ENCODE results near the gene BORA. TPM values are rescaled to one million over a fixed set of nuclear protein-coding genes. Genes with fewer than 3 reads are reported as not detected.
A peak's percentile ranks its signal among the peaks of the same experiment; 100 is the strongest.

BORA gene
- total and polyA plus RNA-seq, 2 of the 13 experiments (the other 11 are each of a cell fraction or from before 2014, with no cell fraction given), result 4.0 to 17.4 TPM

DNA sequence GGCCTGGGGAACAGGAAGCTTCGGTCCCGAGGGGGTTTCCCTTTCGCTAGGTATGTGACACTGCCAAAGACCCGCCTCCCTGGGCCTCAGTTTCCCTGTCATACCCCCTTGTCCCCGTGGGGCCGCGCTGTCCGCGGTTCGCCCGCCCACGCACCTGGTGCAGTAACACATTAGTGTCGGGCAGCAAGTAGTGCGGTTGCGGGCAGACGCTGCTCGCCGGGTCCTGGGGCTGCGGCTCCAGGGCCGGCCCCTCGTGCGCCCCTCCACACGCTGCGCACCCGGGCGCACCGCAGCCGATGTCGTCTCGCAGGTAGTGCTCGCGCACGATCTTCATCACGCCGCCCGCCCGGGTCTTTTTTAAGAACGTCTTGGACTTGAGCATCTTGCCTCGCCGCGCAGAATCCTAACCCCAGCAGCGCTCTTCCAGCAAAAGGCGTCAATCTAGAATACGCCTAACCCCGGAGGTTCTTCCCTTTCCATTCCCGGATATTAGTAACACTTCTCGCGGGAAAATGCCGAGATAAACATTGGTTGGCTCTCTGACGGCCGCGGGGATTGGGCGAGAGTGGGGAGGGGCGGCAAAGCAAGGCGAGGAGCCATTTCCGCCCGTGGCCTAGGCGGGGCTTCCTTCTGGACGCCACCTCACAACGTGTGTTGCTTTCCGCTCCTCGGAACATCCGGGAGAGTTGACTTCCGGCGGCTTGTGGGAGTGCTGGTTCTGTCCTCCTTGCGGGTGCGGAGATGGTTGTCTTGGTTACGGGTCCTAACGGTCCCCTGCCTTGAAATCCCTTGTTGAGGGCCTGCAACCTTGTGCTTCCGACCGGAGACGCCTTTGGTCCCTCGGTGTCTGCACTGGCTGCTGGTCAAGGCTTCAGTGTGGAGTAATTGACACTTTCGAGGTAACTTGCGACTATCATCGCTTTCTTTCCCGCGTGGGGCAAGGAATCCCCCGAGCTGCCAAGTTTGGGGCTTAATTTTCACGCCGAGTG is 54.0 kb downstream of the BORA start, which contains the start of the genes DIS3 and PIBF1 (continued):
- TF ChIP-seq KDM4B (CRISPR knock-in tag; IDR thresholded peaks at IDR 0.05) (0 out of 2 replicates have a peak, but pooled peaks have one; percentile 1), ZMYM4 (CRISPR knock-in tag; IDR thresholded peaks at IDR 0.05) (peak; percentile 97), ZFY (CRISPR knock-in tag; IDR thresholded peaks at IDR 0.05) (peak; percentile 70), TBX2 (CRISPR knock-in tag; IDR thresholded peaks at IDR 0.05; ENCODE audit: borderline replicate concordance) (peak; percentile 58), REPIN1 (CRISPR knock-in tag; IDR thresholded peaks at IDR 0.05; ENCODE audit: borderline replicate concordance, low read depth) (peak; percentile 67; the same call in 1 of the 2 replicates), SPEN (CRISPR knock-in tag; IDR thresholded peaks at IDR 0.05; ENCODE audit: low read depth) (peak; percentile 84), SP140L (CRISPR knock-in tag; IDR thresholded peaks at IDR 0.05; ENCODE audit: borderline replicate concordance) (no peak), KMT2A (CRISPR knock-in tag; IDR thresholded peaks at IDR 0.05) (peak; percentile 89)
- TF ChIP-seq, protein P1, sequence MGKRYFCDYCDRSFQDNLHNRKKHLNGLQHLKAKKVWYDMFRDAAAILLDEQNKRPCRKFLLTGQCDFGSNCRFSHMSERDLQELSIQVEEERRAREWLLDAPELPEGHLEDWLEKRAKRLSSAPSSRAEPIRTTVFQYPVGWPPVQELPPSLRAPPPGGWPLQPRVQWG (CRISPR knock-in tag; IDR thresholded peaks at IDR 0.05; ENCODE audit: borderline replicate concordance, low read depth), result no peak
- TF ChIP-seq, protein P2, sequence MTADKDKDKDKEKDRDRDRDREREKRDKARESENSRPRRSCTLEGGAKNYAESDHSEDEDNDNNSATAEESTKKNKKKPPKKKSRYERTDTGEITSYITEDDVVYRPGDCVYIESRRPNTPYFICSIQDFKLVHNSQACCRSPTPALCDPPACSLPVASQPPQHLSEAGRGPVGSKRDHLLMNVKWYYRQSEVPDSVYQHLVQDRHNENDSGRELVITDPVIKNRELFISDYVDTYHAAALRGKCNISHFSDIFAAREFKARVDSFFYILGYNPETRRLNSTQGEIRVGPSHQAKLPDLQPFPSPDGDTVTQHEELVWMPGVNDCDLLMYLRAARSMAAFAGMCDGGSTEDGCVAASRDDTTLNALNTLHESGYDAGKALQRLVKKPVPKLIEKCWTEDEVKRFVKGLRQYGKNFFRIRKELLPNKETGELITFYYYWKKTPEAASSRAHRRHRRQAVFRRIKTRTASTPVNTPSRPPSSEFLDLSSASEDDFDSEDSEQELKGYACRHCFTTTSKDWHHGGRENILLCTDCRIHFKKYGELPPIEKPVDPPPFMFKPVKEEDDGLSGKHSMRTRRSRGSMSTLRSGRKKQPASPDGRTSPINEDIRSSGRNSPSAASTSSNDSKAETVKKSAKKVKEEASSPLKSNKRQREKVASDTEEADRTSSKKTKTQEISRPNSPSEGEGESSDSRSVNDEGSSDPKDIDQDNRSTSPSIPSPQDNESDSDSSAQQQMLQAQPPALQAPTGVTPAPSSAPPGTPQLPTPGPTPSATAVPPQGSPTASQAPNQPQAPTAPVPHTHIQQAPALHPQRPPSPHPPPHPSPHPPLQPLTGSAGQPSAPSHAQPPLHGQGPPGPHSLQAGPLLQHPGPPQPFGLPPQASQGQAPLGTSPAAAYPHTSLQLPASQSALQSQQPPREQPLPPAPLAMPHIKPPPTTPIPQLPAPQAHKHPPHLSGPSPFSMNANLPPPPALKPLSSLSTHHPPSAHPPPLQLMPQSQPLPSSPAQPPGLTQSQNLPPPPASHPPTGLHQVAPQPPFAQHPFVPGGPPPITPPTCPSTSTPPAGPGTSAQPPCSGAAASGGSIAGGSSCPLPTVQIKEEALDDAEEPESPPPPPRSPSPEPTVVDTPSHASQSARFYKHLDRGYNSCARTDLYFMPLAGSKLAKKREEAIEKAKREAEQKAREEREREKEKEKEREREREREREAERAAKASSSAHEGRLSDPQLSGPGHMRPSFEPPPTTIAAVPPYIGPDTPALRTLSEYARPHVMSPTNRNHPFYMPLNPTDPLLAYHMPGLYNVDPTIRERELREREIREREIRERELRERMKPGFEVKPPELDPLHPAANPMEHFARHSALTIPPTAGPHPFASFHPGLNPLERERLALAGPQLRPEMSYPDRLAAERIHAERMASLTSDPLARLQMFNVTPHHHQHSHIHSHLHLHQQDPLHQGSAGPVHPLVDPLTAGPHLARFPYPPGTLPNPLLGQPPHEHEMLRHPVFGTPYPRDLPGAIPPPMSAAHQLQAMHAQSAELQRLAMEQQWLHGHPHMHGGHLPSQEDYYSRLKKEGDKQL (CRISPR knock-in tag; IDR thresholded peaks at IDR 0.05; ENCODE audit: low read depth), result no peak
- TF ChIP-seq, protein P3, sequence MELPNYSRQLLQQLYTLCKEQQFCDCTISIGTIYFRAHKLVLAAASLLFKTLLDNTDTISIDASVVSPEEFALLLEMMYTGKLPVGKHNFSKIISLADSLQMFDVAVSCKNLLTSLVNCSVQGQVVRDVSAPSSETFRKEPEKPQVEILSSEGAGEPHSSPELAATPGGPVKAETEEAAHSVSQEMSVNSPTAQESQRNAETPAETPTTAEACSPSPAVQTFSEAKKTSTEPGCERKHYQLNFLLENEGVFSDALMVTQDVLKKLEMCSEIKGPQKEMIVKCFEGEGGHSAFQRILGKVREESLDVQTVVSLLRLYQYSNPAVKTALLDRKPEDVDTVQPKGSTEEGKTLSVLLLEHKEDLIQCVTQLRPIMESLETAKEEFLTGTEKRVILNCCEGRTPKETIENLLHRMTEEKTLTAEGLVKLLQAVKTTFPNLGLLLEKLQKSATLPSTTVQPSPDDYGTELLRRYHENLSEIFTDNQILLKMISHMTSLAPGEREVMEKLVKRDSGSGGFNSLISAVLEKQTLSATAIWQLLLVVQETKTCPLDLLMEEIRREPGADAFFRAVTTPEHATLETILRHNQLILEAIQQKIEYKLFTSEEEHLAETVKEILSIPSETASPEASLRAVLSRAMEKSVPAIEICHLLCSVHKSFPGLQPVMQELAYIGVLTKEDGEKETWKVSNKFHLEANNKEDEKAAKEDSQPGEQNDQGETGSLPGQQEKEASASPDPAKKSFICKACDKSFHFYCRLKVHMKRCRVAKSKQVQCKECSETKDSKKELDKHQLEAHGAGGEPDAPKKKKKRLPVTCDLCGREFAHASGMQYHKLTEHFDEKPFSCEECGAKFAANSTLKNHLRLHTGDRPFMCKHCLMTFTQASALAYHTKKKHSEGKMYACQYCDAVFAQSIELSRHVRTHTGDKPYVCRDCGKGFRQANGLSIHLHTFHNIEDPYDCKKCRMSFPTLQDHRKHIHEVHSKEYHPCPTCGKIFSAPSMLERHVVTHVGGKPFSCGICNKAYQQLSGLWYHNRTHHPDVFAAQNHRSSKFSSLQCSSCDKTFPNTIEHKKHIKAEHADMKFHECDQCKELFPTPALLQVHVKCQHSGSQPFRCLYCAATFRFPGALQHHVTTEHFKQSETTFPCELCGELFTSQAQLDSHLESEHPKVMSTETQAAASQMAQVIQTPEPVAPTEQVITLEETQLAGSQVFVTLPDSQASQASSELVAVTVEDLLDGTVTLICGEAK (IDR thresholded peaks at IDR 0.05), result peak; percentile 84
- TF ChIP-seq, protein P3 (CRISPR knock-in tag; IDR thresholded peaks at IDR 0.05), result 0 out of 2 replicates have a peak, but pooled peaks have one; percentile 17
